K562 (cell line): ENCODE measurements around the gene AGAP1. TPM values are rescaled to one million over a fixed set of nuclear protein-coding genes. Genes with fewer than 3 reads are reported as not detected.

ENCODE experiments used
- ATAC-seq: fragments of 200-7000 bp; cut with Tn5 transposase; 3 replicates; pipeline ENCODE4 v1.9.1; 2020; ENCODE audit warnings: moderate library complexity
- BruUV-seq: library from RNA; stranded (reverse); fragments of 400-500 nt; replicated peaks from 2 replicates; lab custom pipeline; 2021; lab: Mats Ljungman, UMichigan
- CTCF ChIA-PET: fragments of 300-600 bp; formaldehyde crosslinking; extraction: SDS; loops from one replicate; lab custom pipeline; 2021; ENCODE audit warnings: low intra/inter-chr PET ratio; lab: Yijun Ruan, JAX
- POLR2A ChIA-PET: fragments of 300-600, 350-650 bp; sonication (Branson Sonifier 250); formaldehyde crosslinking; extraction: SDS; loops from one replicate; lab custom pipeline; 2021; ENCODE audit warnings: antibody characterized with exemption, inconsistent platforms; lab: Yijun Ruan, JAX
- DNase-seq, 4 experiments: peaks; one replicate each; pipeline versions ENCODE4 v3.0.0 to v3.0.0-alpha.2; 2011 to 2018; ENCODE audit warnings: low spot score in 3 of 4, mixed read lengths in 3 of 4; ENCODE audit errors: extremely low read depth in 1 of 4
- FAIRE-seq: peaks from 2 replicates; lab custom pipeline; 2011; peaks lifted over from hg19 to GRCh38; lab: Jason Lieb, UNC
- H2AFZ ChIP-seq: 2 replicates; pipeline ENCODE4 v1.6.0; 2011; ENCODE audit warnings: low read depth, low read length, control low read depth, inconsistent platforms
- H3K27ac ChIP-seq: fragments of 200-600 bp; 3 replicates; pipeline ENCODE4 v1.8.0; 2011; ENCODE audit warnings: low read depth, mild to moderate bottlenecking, control low read depth, inconsistent platforms, low read length, moderate library complexity, mixed read lengths; ENCODE audit errors: extremely low read depth
- H3K27me3 ChIP-seq, 2 experiments: fragments of 300-600 bp in 1 of 2; 2 replicates in 1 of 2; 3 replicates in 1 of 2; pipeline versions ENCODE4 v1.6.0 to v1.8.0; 2011; ENCODE audit warnings: inconsistent platforms in 2 of 2, low read length in 2 of 2, mild to moderate bottlenecking in 1 of 2, mixed read lengths in 1 of 2, moderate library complexity in 1 of 2; ENCODE audit not compliant: control insufficient read depth in 2 of 2, insufficient read depth in 2 of 2
- H3K36me3 ChIP-seq: fragments of 300-600 bp; 3 replicates; pipeline ENCODE4 v1.8.0; 2011; ENCODE audit warnings: mild to moderate bottlenecking, low read length, inconsistent platforms; ENCODE audit not compliant: control insufficient read depth, insufficient read depth
- H3K4me1 ChIP-seq, 2 experiments: fragments of 200-600 bp in 1 of 2; replicated peaks in 1 of 2; 2 replicates in 1 of 2; 3 replicates in 1 of 2; pipeline versions ENCODE4 v1.5.1 to v1.8.0; 2011; ENCODE audit warnings: inconsistent platforms in 2 of 2, low read length in 2 of 2, mild to moderate bottlenecking in 1 of 2, mixed read lengths in 1 of 2, moderate library complexity in 1 of 2; ENCODE audit not compliant: control insufficient read depth in 2 of 2, insufficient read depth in 2 of 2
- H3K4me2 ChIP-seq: 2 replicates; pipeline ENCODE4 v1.6.1; 2011; ENCODE audit warnings: low read length, control low read depth, inconsistent platforms, mixed read lengths; ENCODE audit not compliant: insufficient read depth
- H3K4me3 ChIP-seq: fragments of 200-600 bp; sonication (generic), shearing (Covaris generic); 2 replicates; pipeline ENCODE4 v1.5.1; 2016; ENCODE audit warnings: control low read depth, inconsistent platforms
- H3K79me2 ChIP-seq: fragments of 200-600 bp; 3 replicates; pipeline ENCODE4 v1.8.0; 2011; ENCODE audit warnings: low read length, inconsistent platforms; ENCODE audit not compliant: control insufficient read depth, insufficient read depth
- H3K9ac ChIP-seq, 2 experiments: 2 replicates each; pipeline versions ENCODE4 v1.6.0 to v1.6.1; 2011; ENCODE audit warnings: low read depth in 2 of 2, low read length in 2 of 2, control low read depth in 1 of 2, inconsistent platforms in 1 of 2, mild to moderate bottlenecking in 1 of 2, mixed read lengths in 1 of 2; ENCODE audit not compliant: insufficient read depth in 1 of 2
- H3K9me1 ChIP-seq: one replicate; pipeline ENCODE4 v1.6.0; 2011; ENCODE audit warnings: inconsistent platforms, mild to moderate bottlenecking, low read length, moderate library complexity; ENCODE audit not compliant: control insufficient read depth, insufficient read depth
- H3K9me3 ChIP-seq: replicated peaks from 2 replicates; pipeline ENCODE4 v1.5.1; 2011; ENCODE audit warnings: low read depth, low read length, inconsistent platforms; ENCODE audit not compliant: control insufficient read depth, insufficient read depth
- H4K20me1 ChIP-seq: replicated peaks from 2 replicates; pipeline ENCODE4 v1.6.1; 2011; ENCODE audit warnings: low read length, inconsistent platforms, mixed read lengths; ENCODE audit not compliant: control insufficient read depth, insufficient read depth
- ARID2 ChIP-seq: fragments of 450-650 bp; IDR thresholded peaks from 2 replicates; pipeline ENCODE4 v1.6.1; 2017; ENCODE audit warnings: antibody characterized with exemption, mild to moderate bottlenecking
- NEUROD1 ChIP-seq: fragments of 150-350 bp; IDR thresholded peaks from 2 replicates; pipeline ENCODE4 v1.6.1; 2014; ENCODE audit warnings: borderline replicate concordance, low read length, low read depth; ENCODE audit not compliant: partially characterized antibody
- RFX1 ChIP-seq: fragments of 450-650 bp; IDR thresholded peaks from 2 replicates; pipeline ENCODE4 v1.6.1; 2016; ENCODE audit warnings: mild to moderate bottlenecking, moderate library complexity
- SRF ChIP-seq, 2 experiments: fragments of 250-450, 450-650 bp in 1 of 2; sonication (Bioruptor Pico) in 1 of 2; sonication (generic) in 1 of 2; formaldehyde crosslinking; IDR thresholded peaks; 2 replicates each; pipeline versions ENCODE4 v1.5.0 to v1.5.1; 2020 to 2022; ENCODE audit warnings: mild to moderate bottlenecking in 1 of 2, missing genetic modification reagents in 1 of 2
- WGBS: fragments of 100-300 bp; shearing (Covaris generic); methylation state at CpG from one replicate; pipeline ENCODE4 v1.1.6; 2016; ENCODE audit warnings: low coverage, mixed read lengths; ENCODE audit not compliant: insufficient coverage; ENCODE audit errors: missing lambda C conversion rate; 5-methylcytosine and 5-hydroxymethylcytosine counted together
- in situ Hi-C: fragments of 300-500 bp; cut with MboI; formaldehyde crosslinking; loops from 4 replicates; pipeline ENCODE4 v1.15.0; 2018; ENCODE audit warnings: inconsistent platforms, mixed read lengths
- intact Hi-C: fragments of 100-400 bp; cut with micrococcal nuclease; formaldehyde crosslinking; loops from 2 replicates; pipeline ENCODE4 v1.14.2; 2022
- polyA plus RNA-seq, 8 experiments: library from polyadenylated mRNA; depleted of rRNA in 4 of 8; stranded (reverse) in 5 of 8; unstranded in 3 of 8; fragments of >200 nt; fragmentation: Nextera tagmentation in 2 of 8; fragmentation: Illumina TruSeq in 1 of 8; extraction: Ambion mirVana in 2 of 8; extraction: Trizol in 1 of 8; gene quantifications; 2 replicates each; pipeline versions ENCODE4 v1.2.1 to v1.2.3, GENCODE V29; 2011 to 2014; ENCODE audit warnings: inconsistent platforms in 1 of 8, missing spikeins in 1 of 8
- total RNA-seq, 7 experiments: library from RNA; depleted of rRNA in 6 of 7; stranded (reverse); fragments of >200 nt in 6 of 7; fragmentation: Illumina TruSeq in 2 of 7; extraction: Trizol in 2 of 7; gene quantifications; 2 replicates each; pipeline versions ENCODE4 v1.2.1 to v1.2.3, GENCODE V29; 2011 to 2021; ENCODE audit warnings: low replicate concordance in 1 of 7

Gene AGAP1
- total and polyA plus RNA-seq, 9 of the 15 experiments (the other 6 are each of a cell fraction or from before 2014, with no cell fraction given), result 1.3 to 24.0 (median 10.6) TPM

GRCh38 chr2:235605312-235606003 is 111.6 kb downstream of the AGAP1 start:
- 74% methylated on average over 21 of the region's 22 CpGs for WGBS
- H3K79me2 ChIP-seq, result peaks cover 51% of the 10 kb centered on the region
- no peak overlapping the region for H3K9ac ChIP-seq
- FAIRE-seq, result no peak
- H4K20me1 ChIP-seq, result 0 out of 2 replicates have a peak, but pooled peaks cover 10% of the 10 kb centered on the region
- BruUV-seq, result no TSS peak
- no peak overlapping the region for H3K27ac ChIP-seq
- no peaks in the 10 kb centered on the region for H3K9me3 ChIP-seq
- POLR2A ChIA-PET, result no interaction called here
- CTCF ChIA-PET, result interaction anchor here (0.6 kb wide), 1 partner anchor 150 kb away, joined by 3 read pairs; no protein-coding TSS in a partner anchor
- in situ Hi-C loops, result no loop called here
- no peaks in the 10 kb centered on the region for H3K9me1 ChIP-seq
- H2AFZ ChIP-seq, result no peak overlapping the region
- no peak for ATAC-seq
- intact Hi-C loops, result no loop called here
- H3K27me3 ChIP-seq, result no peaks in the 10 kb centered on the region
- H3K4me1 ChIP-seq, result no peaks in the 10 kb centered on the region; a peak in 1 of 5 replicates
- no peak for TF ChIP-seq ARID2
- TF ChIP-seq RFX1, result peak; percentile 88
- TF ChIP-seq SRF (CRISPR knock-in tag; IDR thresholded peaks at IDR 0.05), result no peak
- H3K4me3 ChIP-seq, result no peak overlapping the region
- H3K4me2 ChIP-seq, result no peak overlapping the region
- H3K36me3 ChIP-seq, result no peaks in the 10 kb centered on the region
- DNase-seq, result peak in 3 of 4 experiments; percentile 10 to 23 (median 20)

DNA sequence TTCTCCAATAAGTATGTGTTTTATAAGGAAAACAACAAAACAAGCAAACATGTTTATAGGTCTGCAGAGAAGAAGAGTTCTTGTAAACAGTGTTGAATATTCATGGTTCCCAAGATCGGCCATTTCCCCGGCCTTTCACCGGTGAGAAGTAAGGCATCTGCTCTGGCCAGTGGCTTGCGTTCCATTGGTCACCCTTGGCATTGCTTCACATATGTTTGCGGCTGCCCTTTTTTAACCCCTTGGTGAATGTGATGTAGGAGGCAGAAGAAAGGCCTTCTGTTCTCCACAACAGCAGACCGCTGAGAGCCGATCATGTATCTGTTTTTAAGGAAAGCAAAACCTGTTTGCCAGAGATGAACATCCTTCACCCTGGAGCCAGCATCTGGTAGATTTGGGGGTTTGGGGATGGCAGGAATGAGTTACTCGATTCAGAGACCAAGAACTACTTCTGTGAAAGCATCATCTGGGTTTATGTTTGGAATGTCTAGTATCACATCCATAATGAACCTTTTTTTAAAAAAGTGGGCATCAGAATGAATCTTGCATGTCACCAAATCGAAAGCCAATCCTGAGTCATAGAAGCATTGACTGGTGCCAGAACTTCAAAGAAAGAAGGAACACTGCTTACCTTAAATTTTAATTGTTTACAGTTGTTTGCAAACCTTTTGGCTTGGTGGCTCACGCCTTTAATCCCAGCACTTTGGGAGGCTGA is 112.3 kb downstream of the AGAP1 start:
- H3K9ac ChIP-seq, result no peak overlapping the region
- H2AFZ ChIP-seq, result no peak overlapping the region
- DNase-seq (no peak), FAIRE-seq (no peak), ATAC-seq (no peak)
- intact Hi-C loops, result no loop called here
- TF ChIP-seq RFX1 (peak; percentile 4; the same call in 1 of the 2 replicates), NEUROD1 (no peak)
- H3K4me2 ChIP-seq, result no peak overlapping the region
- 0 out of 2 replicates have a peak, but pooled peaks cover 16% of the 10 kb centered on the region for H4K20me1 ChIP-seq
- H3K9me1 ChIP-seq, result no peaks in the 10 kb centered on the region
- H3K4me3 ChIP-seq, result no peak overlapping the region
- in situ Hi-C loops, result no loop called here
- POLR2A ChIA-PET, result no interaction called here
- CTCF ChIA-PET, result no interaction called here
- H3K9me3 ChIP-seq, result no peaks in the 10 kb centered on the region
- peaks cover 52% of the 10 kb centered on the region for H3K79me2 ChIP-seq
- no peaks in the 10 kb centered on the region for H3K36me3 ChIP-seq
- 88% methylated on average over 8 of the region's 10 CpGs for WGBS
- H3K27ac ChIP-seq, result no peak overlapping the region
- H3K27me3 ChIP-seq, result no peaks in the 10 kb centered on the region
- H3K4me1 ChIP-seq, result no peaks in the 10 kb centered on the region; a peak in 1 of 5 replicates
- no TSS peak for BruUV-seq
